ENCODE results near the gene NEURL1.

NEURL1 gene

GRCh38 chr10:103487410-103487708 is 6.1 kb upstream of the NEURL1 start:
- Histone ChIP-seq H3K23ac (ENCODE audit: low read length in 2 of 2) (no peak overlapping the region), H3K4me2 (ENCODE audit: low read length, poor library complexity, severe bottlenecking) (no peak overlapping the region), H3K4ac (ENCODE audit: low read depth in 1 of 2, low read length in 2 of 2) (no peak overlapping the region), H2AFZ (ENCODE audit: low read depth, low read length) (no peak overlapping the region), H3K4me1 (ENCODE audit: control insufficient read depth, insufficient read depth, low read depth, low read length) (peaks cover 16% of the 10 kb centered on the region), H2BK120ac (ENCODE audit: low read depth, low read length) (no peak overlapping the region), H4K91ac (ENCODE audit: low read length) (no peak overlapping the region), H3K27ac (ENCODE audit: low read length, poor library complexity, severe bottlenecking) (no peak overlapping the region), H4K8ac (ENCODE audit: low read length) (no peak overlapping the region), H3K36me3 (ENCODE audit: control insufficient read depth in 1 of 2, insufficient read depth in 2 of 2, low read depth in 1 of 2, low read length in 2 of 2) (no peaks in the 10 kb centered on the region), H2AK5ac (ENCODE audit: low read length, severe bottlenecking) (no peak overlapping the region), H3K9me3 (ENCODE audit: control insufficient read depth, low read length) (no peaks in the 10 kb centered on the region), H3K4me3 (ENCODE audit: insufficient read depth in 1 of 2, low read depth in 1 of 2, low read length in 2 of 2) (no peak overlapping the region), H3K27me3 (ENCODE audit: control insufficient read depth in 1 of 2, insufficient read depth in 1 of 2, low read length in 2 of 2) (peaks cover 6 to 14% of the 10 kb centered on the region in 2 experiments), H2BK12ac (ENCODE audit: low read length in 2 of 2) (no peak overlapping the region), H3K9ac (ENCODE audit: low read length) (no peak overlapping the region), H2BK5ac (ENCODE audit: low read depth, low read length, poor library complexity, severe bottlenecking) (no peak overlapping the region), H3K18ac (ENCODE audit: low read depth in 1 of 2, low read length in 2 of 2) (no peak overlapping the region), H2BK15ac (ENCODE audit: low read depth, poor library complexity, severe bottlenecking) (no peak overlapping the region), H3K14ac (ENCODE audit: low read length in 2 of 2) (no peak overlapping the region), H3K79me1 (replicated peaks; ENCODE audit: low read length, poor library complexity, severe bottlenecking) (no peaks in the 10 kb centered on the region)
- WGBS, result 83% methylated on average over 2 of the region's 2 CpGs
- no peak for DNase-seq

DNA sequence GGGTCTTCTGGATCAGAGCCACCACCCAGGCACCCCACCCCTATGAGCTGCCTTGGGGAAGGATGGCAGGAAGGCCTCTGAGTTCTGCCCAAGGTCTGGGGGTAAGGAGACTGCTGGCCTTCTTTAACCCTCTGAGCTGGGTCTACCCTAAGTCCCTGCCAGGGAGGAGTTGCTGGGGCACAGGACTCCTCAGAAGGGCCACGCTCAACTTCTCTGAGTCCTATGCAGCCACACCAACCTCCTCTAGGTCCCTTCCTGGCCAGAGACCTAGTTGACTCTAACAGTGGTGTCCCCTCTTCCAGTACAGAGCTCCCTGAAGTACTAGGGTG is 2.6 kb upstream of the NEURL1 start:
- DNase-seq, result no peak
- H2AFZ ChIP-seq (ENCODE audit: low read depth, low read length), result no peak overlapping the region
- H3K4ac ChIP-seq (ENCODE audit: low read depth in 1 of 2, low read length in 2 of 2), result no peak overlapping the region
- no peak overlapping the region for H3K23ac ChIP-seq (ENCODE audit: low read length in 2 of 2)
- no peaks in the 10 kb centered on the region for H3K36me3 ChIP-seq (ENCODE audit: control insufficient read depth in 1 of 2, insufficient read depth in 2 of 2, low read depth in 1 of 2, low read length in 2 of 2)
- H3K18ac ChIP-seq (ENCODE audit: low read depth in 1 of 2, low read length in 2 of 2), result no peak overlapping the region
- H3K27me3 ChIP-seq (ENCODE audit: control insufficient read depth in 1 of 2, insufficient read depth in 1 of 2, low read length in 2 of 2), result peaks cover 32 to 38% of the 10 kb centered on the region in 2 experiments
- H3K27ac ChIP-seq (ENCODE audit: low read length, poor library complexity, severe bottlenecking), result no peak overlapping the region
- peaks cover 33% of the 10 kb centered on the region for H3K4me1 ChIP-seq (ENCODE audit: control insufficient read depth, insufficient read depth, low read depth, low read length)
- 100% methylated on average over 1 of the region's 1 CpG for WGBS
- no peak overlapping the region for H4K91ac ChIP-seq (ENCODE audit: low read length)
- H3K9ac ChIP-seq (ENCODE audit: low read length), result no peak overlapping the region
- no peak overlapping the region for H3K4me2 ChIP-seq (ENCODE audit: low read length, poor library complexity, severe bottlenecking)
- H3K14ac ChIP-seq (ENCODE audit: low read length in 2 of 2), result no peak overlapping the region
- peak overlapping the region; percentile 54 for H2AK5ac ChIP-seq (ENCODE audit: low read length, severe bottlenecking)
- H3K9me3 ChIP-seq (ENCODE audit: control insufficient read depth, low read length), result no peaks in the 10 kb centered on the region
- H2BK5ac ChIP-seq (ENCODE audit: low read depth, low read length, poor library complexity, severe bottlenecking), result no peak overlapping the region
- H2BK120ac ChIP-seq (ENCODE audit: low read depth, low read length), result no peak overlapping the region
- H3K79me1 ChIP-seq (replicated peaks; ENCODE audit: low read length, poor library complexity, severe bottlenecking), result no peaks in the 10 kb centered on the region
- peak overlapping the region; percentile 71 for H2BK15ac ChIP-seq (ENCODE audit: low read depth, poor library complexity, severe bottlenecking)
- H2BK12ac ChIP-seq (ENCODE audit: low read length in 2 of 2), result peak overlapping the region; percentile 61 to 73
- no peak overlapping the region for H4K8ac ChIP-seq (ENCODE audit: low read length)
- H3K4me3 ChIP-seq (ENCODE audit: insufficient read depth in 1 of 2, low read depth in 1 of 2, low read length in 2 of 2), result no peak overlapping the region

DNA sequence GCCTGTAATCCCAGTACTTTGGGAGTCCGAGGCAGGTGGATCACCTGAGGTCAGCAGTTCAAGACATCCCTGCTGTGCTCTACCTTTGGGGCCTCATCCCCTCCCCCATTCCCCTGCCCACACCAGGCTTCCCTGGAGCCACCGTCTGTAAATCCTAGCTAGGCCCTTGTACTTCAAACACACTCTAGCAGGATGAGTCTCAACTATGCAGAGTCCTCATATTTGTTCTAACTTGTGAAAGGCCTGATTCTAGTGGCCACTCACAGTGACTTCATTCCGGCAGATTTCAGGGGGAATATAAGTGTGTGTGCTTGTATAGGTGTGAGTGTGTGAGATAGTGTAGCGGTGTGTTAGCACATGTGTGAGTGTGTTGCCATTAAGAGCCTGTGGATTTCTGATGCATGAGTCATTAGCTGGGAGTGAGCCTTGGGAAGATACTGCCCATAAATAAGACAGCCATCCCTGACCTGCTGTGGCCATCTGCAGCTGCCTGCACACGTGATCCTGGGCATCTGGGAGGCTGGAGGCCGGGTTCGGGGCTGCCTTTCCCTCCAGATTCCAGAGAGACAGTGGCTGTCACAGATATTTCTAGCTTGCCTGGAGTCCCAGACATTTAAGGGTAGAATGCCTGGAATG is 1.7 kb upstream of the NEURL1 start:
- peak overlapping the region; percentile 62 for H3K27ac ChIP-seq (ENCODE audit: low read length, poor library complexity, severe bottlenecking)

GRCh38 chr10:103492655-103493261 is 747 bp upstream of the NEURL1 start:
- Histone ChIP-seq H3K79me1 (replicated peaks; ENCODE audit: low read length, poor library complexity, severe bottlenecking) (no peaks in the 10 kb centered on the region), H3K4me1 (ENCODE audit: control insufficient read depth, insufficient read depth, low read depth, low read length) (peaks cover 33% of the 10 kb centered on the region), H3K4ac (ENCODE audit: low read depth in 1 of 2, low read length in 2 of 2) (peak overlapping the region; percentile 3 to 10), H3K14ac (ENCODE audit: low read length in 2 of 2) (no peak overlapping the region), H3K27me3 (ENCODE audit: control insufficient read depth in 1 of 2, insufficient read depth in 1 of 2, low read length in 2 of 2) (peaks cover 48 to 50% of the 10 kb centered on the region in 2 experiments), H3K4me2 (ENCODE audit: low read length, poor library complexity, severe bottlenecking) (no peak overlapping the region), H4K91ac (ENCODE audit: low read length) (peak overlapping the region; percentile 54), H4K8ac (ENCODE audit: low read length) (no peak overlapping the region), H3K27ac (ENCODE audit: low read length, poor library complexity, severe bottlenecking) (peak overlapping the region; percentile 62), H2BK120ac (ENCODE audit: low read depth, low read length) (peak overlapping the region; percentile 59), H3K4me3 (ENCODE audit: insufficient read depth in 1 of 2, low read depth in 1 of 2, low read length in 2 of 2) (no peak overlapping the region), H3K23ac (ENCODE audit: low read length in 2 of 2) (no peak overlapping the region), H2BK15ac (ENCODE audit: low read depth, poor library complexity, severe bottlenecking) (peak overlapping the region; percentile 3), H2BK5ac (ENCODE audit: low read depth, low read length, poor library complexity, severe bottlenecking) (no peak overlapping the region), H3K36me3 (ENCODE audit: control insufficient read depth in 1 of 2, insufficient read depth in 2 of 2, low read depth in 1 of 2, low read length in 2 of 2) (no peaks in the 10 kb centered on the region), H3K9ac (ENCODE audit: low read length) (no peak overlapping the region), H3K18ac (ENCODE audit: low read depth in 1 of 2, low read length in 2 of 2) (peak overlapping the region; percentile 55 to 75), H2AK5ac (ENCODE audit: low read length, severe bottlenecking) (peak overlapping the region; percentile 91), H2AFZ (ENCODE audit: low read depth, low read length) (no peak overlapping the region), H2BK12ac (ENCODE audit: low read length in 2 of 2) (peak overlapping the region; percentile 29 to 86), H3K9me3 (ENCODE audit: control insufficient read depth, low read length) (no peaks in the 10 kb centered on the region)
- whole genome bisulfite sequencing, result 61% methylated on average over 5 of the region's 5 CpGs
- no peak for DNase-seq

More for the DNA sequence above, 1.7 kb upstream of the NEURL1 start:
- no peak overlapping the region for H3K4me3 ChIP-seq (ENCODE audit: insufficient read depth in 1 of 2, low read depth in 1 of 2, low read length in 2 of 2)
- 9% methylated on average over 7 of the region's 7 CpGs for WGBS
- H4K8ac ChIP-seq (ENCODE audit: low read length), result peak overlapping the region; percentile 48
- no peak overlapping the region for H2AFZ ChIP-seq (ENCODE audit: low read depth, low read length)
- no peak overlapping the region for H3K23ac ChIP-seq (ENCODE audit: low read length in 2 of 2)
- H3K9ac ChIP-seq (ENCODE audit: low read length), result no peak overlapping the region
- DNase-seq, result peak; percentile 96
- H2BK15ac ChIP-seq (ENCODE audit: low read depth, poor library complexity, severe bottlenecking), result peak overlapping the region; percentile 5
- peak overlapping the region; percentile 54 for H2AK5ac ChIP-seq (ENCODE audit: low read length, severe bottlenecking)
- peak overlapping the region; percentile 75 to 82 for H3K18ac ChIP-seq (ENCODE audit: low read depth in 1 of 2, low read length in 2 of 2)
- H2BK5ac ChIP-seq (ENCODE audit: low read depth, low read length, poor library complexity, severe bottlenecking), result no peak overlapping the region
- no peaks in the 10 kb centered on the region for H3K36me3 ChIP-seq (ENCODE audit: control insufficient read depth in 1 of 2, insufficient read depth in 2 of 2, low read depth in 1 of 2, low read length in 2 of 2)
- H3K4me1 ChIP-seq (ENCODE audit: control insufficient read depth, insufficient read depth, low read depth, low read length), result peaks cover 33% of the 10 kb centered on the region
- H3K27me3 ChIP-seq (ENCODE audit: control insufficient read depth in 1 of 2, insufficient read depth in 1 of 2, low read length in 2 of 2), result peaks cover 39 to 41% of the 10 kb centered on the region in 2 experiments
- H3K4ac ChIP-seq (ENCODE audit: low read depth in 1 of 2, low read length in 2 of 2), result no peak overlapping the region
- H3K9me3 ChIP-seq (ENCODE audit: control insufficient read depth, low read length), result no peaks in the 10 kb centered on the region
- peak overlapping the region; percentile 86 for H4K91ac ChIP-seq (ENCODE audit: low read length)
- peak overlapping the region in 1 of 2 experiments; percentile 58 for H3K14ac ChIP-seq (ENCODE audit: low read length in 2 of 2)
- no peak overlapping the region for H2BK120ac ChIP-seq (ENCODE audit: low read depth, low read length)
- no peaks in the 10 kb centered on the region for H3K79me1 ChIP-seq (replicated peaks; ENCODE audit: low read length, poor library complexity, severe bottlenecking)
- peak overlapping the region; percentile 61 to 87 for H2BK12ac ChIP-seq (ENCODE audit: low read length in 2 of 2)
- no peak overlapping the region for H3K4me2 ChIP-seq (ENCODE audit: low read length, poor library complexity, severe bottlenecking)
